HG02970 (cell line): Measurements from ENCODE around the gene MECP2.

Experiments
- ATAC-seq: cut with Tn5 transposase; IDR thresholded peaks from one replicate; pipeline ENCODE4 v1.9.1; 2021; ENCODE audit warnings: mild to moderate bottlenecking, moderate library complexity, moderate number of reproducible peaks; ENCODE audit not compliant: unreplicated experiment, low FRiP score

MECP2 gene

DNA sequence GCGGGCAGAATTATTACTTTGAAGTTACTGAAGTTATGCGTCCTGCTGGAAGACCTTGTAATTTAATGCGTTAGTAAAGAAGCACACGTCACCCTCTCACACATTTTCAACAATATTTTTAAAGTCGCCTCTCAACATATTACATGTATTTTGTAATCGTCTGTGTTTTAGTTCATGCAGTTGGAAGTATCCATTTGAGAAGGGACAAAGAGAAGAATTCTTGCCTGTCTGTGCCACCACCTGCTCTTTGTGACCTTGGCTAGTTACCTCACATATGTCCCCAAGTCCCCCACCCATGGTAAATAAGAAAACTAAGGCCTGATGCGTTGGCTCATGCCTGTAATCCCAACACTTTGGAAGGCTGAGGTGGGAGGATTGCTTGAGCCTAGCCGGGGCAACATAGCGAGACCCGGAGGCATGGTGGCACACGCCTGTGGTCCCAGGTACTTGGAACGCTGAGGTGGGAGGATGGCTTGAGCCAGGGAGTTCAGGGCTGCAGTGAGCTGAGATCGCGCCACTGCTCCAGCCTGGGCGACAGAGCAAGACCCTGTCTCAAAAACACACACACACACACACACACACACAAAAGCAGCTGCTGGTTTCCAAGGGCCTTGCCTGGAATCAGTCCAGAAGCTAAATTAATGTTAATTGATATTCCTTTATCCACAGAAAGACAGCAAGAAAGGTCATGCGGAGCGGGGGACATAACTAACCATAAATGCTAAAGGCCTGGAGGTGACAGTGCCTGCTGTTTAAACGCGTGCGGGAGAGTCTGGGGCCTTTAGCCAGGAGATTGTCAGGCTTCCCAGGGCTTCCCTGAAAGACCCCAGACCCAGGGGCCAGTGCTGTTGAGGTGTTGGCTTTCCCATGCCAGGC, 124.2 kb downstream of the MECP2 start:
- no peak for ATAC-seq

DNA sequence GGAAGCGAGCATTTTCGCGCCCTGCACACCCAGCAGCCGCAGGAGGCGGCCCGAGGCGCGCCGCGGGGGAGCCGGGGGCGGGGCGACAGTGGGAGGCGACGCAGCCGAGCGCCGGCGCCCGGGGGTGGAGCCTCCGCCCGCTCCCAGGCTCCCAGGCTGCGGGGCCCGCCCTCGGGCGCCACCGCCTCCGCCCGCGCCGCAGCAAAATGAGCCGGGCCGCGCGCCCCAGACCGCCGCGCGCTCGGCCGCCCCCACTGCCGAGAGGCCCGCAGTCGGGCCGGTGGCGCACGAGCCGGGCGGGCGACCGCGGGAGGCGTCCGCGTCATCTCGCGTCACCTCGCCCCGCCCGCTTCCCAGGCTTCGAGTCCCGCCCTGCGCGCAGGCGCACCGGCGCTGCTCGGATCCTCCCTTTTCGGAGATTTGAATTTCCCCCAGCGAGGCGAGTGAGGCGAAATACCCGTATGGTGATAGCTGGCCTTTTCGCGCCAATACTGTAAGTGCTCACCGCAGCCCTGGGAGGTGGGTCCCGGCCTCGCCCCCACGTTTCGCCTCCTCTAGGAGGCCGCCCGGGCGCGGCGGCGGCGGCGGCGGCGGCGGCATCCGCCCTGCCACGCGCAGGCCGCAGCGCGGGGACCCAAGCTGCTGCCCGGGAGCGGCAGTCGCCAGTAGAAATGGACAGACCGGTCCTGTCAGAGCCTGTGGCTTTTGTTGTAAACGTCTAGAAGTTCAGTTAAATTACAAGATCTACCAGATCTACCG, 125.0 kb downstream of the MECP2 start, which contains the start of gene TMEM187:
Gene TMEM187, plus strand, starts transcription at position 387 of the 759 bp plus-strand sequence. CDS start 9,309 bp downstream, outside the sequence.
- peak; percentile 48 for ATAC-seq
